Skin epidermis (tissue), 12 donors: ENCODE data around the gene KCNC3.

ENCODE experiments used
- H3K27ac ChIP-seq, 21 experiments: fragments of 200-600 bp; sonication (generic) in 11 of 21; one replicate each; pipeline ENCODE4 v1.5.0; 2020; ENCODE audit warnings: mild to moderate bottlenecking in 3 of 21, inconsistent platforms in 2 of 21, moderate library complexity in 2 of 21
- H3K4me3 ChIP-seq, 7 experiments: fragments of 200-600 bp; sonication (generic) in 2 of 7; one replicate each; pipeline ENCODE4 v1.5.0; 2020; ENCODE audit warnings: inconsistent platforms in 2 of 7, mild to moderate bottlenecking in 2 of 7, moderate library complexity in 1 of 7

The KCNC3 gene

GRCh38 chr19:50315773-50316448 lies 13.3 kb downstream of the KCNC3 start:
- Histone ChIP-seq H3K4me3 (no peak overlapping the region), H3K27ac (no peak overlapping the region)

DNA sequence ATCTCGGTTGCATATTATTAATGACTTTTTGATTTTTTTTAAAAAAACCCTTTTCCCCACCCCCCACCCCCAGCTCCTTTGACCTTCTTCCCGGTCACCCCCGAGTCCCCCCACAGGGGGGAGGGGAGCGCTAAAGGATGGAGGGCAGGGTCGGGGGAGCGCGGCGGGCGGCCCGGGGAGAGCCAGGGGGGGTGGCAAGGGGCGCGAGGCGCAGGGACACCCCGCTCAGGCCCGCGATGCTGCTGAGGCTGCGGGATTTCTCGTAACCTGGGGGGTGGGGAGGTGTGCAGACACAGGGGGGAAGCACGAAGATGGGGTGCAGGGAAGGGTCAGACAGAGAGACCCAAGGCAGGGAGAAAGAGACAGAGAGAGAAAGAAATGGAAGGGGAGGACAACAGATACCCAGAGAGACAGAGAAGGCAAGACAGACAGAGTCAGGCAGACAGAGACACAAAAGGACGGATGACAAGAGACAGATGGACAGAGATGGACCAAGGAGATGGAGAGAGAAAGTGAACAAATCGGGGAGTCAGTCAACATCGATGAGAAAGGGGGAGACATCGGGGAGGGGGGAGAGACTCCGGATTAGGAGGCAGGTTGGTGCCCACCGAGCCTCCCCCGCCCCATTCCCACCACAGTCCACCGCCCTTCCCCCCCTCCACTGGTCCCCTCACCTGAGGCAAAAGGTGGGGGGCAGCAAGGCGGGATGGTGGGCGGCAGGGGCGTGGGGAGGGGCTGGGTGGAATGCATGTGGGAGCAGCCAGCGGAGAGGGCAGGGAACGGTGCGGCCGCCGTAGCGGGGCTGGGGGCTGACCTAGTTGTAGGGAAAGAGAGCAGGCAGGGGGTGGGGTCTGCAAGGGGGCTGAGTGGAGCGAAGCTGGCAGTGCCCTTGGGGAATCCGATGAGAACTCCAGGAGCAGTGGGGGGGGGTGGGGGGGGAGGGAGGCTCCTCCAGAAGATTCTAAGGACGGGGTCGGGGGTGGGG lies 14.2 kb downstream of the KCNC3 start:
- no peak overlapping the region for H3K27ac ChIP-seq
- H3K4me3 ChIP-seq: no peak overlapping the region

- Histone ChIP-seq H3K27ac (no peak overlapping the region), H3K4me3 (no peak overlapping the region)
These were observed 15.2 kb downstream of the KCNC3 start for GRCh38 chr19:50313812-50314536.

DNA sequence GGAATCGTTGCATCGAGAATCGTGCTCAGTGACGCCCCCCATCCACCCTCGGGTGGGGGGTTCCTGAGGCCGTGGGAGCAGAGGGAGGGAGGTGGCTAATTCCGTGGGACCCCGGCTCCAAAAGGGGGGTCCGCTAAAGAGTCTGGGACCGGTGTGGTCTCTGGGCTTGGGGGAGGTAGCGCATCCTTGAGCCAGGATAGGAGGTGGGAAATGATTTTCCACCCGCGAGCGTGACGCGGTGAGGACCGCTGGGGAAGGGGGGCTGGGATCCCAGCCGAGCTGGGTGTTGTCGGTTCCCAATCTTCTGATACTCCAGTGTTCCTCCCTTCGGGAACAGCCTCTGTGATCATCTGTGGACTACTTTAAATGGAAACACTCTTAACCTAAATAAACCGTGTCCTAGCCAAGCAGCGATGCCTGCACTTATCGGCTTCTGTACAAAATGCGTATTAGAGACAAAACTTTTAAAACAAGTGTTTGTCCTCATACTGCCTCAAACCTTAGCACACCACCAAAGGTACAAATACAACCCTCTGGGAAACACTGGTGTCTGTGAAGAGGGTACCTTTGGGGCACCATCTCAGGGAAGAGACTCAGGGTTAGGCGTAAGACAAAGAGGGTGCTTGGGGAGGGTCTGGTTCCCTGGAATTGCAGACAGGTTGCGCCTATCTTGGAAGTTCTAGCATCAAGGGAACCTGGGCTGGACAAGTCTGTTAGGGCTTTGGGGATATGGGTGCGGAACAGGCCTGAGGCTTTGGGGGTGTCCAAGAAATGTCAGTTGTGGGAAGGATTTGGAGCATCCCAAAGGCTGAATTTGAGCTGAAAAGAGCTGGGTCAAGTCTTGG lies 16.0 kb downstream of the KCNC3 start:
- no peak overlapping the region for H3K4me3 ChIP-seq

GRCh38 chr19:50311723-50312635 lies 17.2 kb downstream of the KCNC3 start:
- H3K4me3 ChIP-seq: no peak overlapping the region
- H3K27ac ChIP-seq: no peak overlapping the region

More for the DNA sequence above, 16.0 kb downstream of the KCNC3 start:
- no peak overlapping the region for H3K27ac ChIP-seq

- no peak overlapping the region for H3K27ac ChIP-seq
These were observed 18.3 kb downstream of the KCNC3 start for GRCh38 chr19:50310759-50311465.

DNA sequence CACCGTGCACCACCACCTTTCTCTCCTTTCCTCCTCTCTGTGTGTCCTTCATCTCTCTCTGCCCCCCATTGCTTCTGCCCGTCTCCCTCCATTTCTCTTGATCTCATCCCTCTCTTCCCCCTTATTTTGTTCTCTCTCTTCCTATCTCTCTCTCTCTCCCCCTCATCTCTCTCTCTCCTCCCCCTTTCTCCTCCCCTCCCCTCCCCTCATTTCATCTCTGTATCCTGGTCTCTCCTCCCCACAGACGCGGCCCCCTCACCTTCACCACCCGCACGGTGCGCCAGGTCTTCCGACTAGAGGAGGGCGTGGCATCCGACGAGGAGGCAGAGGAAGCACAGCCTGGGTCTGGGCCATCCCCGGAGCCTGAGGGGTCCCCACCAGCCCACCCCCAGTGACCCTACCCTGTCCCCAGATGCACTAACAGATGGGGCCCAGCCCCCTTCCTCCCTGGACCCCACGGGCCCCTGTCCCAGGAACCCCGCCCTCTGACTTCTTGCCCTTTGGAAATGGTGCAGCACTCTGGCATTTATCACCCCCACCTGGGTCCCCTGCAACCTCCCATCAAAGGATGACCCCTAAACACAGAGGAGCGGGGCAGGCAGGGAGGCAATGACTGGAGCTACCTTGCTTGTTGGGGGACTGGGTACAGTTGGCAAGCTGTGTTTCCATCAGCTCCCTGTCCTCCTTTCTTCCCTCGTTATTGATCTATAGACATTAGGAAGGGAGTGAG lies 19.6 kb downstream of the KCNC3 start:
- Histone ChIP-seq H3K27ac (no peak overlapping the region), H3K4me3 (no peak overlapping the region)

More at GRCh38 chr19:50310759-50311465, 18.3 kb downstream of the KCNC3 start:
- H3K4me3 ChIP-seq: no peak overlapping the region

DNA sequence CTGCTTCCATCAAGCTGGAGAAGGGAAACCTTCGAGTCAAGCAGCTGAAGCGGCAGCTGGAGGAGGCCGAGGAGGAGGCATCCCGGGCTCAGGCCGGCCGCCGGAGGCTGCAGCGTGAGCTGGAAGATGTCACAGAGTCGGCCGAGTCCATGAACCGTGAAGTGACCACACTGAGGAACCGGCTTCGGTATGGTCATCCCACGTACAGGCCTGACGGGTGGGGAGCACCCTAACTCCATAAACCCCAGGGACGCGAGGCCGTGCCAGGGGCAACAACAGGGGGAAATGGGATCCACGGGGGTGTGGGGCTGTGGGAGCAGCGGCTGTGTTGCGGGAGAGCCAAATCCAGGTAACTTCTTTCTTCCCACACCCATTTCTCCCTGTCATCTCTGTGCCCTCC lies 20.2 kb downstream of the KCNC3 start:
- Histone ChIP-seq H3K27ac (no peak overlapping the region), H3K4me3 (no peak overlapping the region)

DNA sequence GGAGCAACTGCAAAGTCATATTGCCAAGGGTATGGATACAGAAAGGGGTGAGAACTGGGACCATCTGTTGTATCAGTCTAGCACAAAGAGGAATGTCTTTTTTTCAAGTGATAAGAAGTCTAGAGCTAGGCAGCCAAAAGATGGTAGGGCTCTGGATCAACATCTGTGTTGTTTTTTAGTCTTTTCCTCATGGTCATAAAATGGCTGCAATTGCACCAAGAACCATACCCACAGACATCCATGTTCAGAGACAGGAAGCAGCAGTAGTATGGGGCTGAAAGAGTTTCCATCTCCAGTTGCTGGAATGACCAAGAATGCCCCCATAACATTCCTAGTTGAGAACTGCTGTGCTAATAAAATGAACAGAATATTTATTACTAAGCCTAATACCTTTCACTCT lies 25.6 kb downstream of the KCNC3 start:
- no peak overlapping the region for H3K4me3 ChIP-seq
- no peak overlapping the region for H3K27ac ChIP-seq

DNA sequence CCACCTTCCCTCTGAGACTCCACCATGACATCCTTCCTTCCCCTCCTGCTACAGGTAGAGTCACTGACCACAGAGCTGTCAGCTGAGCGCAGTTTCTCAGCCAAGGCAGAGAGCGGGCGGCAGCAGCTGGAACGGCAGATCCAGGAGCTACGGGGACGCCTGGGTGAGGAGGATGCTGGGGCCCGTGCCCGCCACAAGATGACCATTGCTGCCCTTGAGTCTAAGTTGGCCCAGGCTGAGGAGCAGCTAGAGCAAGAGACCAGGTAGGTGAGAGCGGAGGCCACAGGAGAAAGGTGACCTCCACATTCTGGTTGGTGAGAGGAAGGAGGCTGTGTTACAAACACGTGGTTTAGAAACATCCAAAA lies 27.6 kb downstream of the KCNC3 start:
- Histone ChIP-seq H3K4me3 (no peak overlapping the region), H3K27ac (no peak overlapping the region)

DNA sequence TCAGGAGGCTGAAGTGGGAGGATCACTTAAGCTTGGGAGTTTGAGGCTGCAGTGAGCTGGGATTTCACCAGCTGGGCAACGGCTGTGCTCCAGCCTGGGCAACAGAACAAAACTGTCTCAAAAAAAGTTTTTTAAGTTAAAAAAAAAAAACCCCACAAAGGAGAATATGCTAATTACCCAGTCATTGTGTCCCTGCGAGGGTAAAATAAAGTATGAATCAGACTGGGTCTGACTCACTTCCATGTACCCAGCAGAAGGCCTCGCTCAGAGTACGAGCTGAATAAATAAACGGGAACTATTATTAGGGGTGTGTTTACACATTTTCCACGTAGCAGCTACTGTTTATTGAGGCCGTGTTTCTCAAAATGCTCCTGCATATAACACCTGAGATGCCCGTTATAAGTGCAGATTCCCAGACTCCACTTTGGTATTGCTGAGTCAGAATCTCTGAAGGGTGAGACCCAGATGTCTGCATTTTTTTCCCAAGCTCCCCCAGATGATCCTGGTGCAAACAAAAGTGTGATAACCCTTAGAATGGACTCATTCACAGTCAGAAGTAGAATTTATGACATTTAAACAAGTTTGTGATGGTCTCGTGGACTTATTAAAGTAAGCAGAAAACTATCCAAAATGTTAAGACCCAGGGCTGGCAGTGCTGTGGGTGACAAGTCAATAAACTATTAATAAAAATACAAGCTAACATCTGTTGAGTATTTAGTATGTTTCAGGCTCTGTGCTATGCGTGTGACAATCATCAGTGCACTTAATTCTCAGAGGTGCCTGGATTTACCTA lies 28.2 kb downstream of the KCNC3 start:
- no peak overlapping the region for H3K27ac ChIP-seq
- no peak overlapping the region for H3K4me3 ChIP-seq

- Histone ChIP-seq H3K4me3 (no peak overlapping the region), H3K27ac (no peak overlapping the region)
These were observed 29.1 kb downstream of the KCNC3 start for GRCh38 chr19:50300051-50300450.

DNA sequence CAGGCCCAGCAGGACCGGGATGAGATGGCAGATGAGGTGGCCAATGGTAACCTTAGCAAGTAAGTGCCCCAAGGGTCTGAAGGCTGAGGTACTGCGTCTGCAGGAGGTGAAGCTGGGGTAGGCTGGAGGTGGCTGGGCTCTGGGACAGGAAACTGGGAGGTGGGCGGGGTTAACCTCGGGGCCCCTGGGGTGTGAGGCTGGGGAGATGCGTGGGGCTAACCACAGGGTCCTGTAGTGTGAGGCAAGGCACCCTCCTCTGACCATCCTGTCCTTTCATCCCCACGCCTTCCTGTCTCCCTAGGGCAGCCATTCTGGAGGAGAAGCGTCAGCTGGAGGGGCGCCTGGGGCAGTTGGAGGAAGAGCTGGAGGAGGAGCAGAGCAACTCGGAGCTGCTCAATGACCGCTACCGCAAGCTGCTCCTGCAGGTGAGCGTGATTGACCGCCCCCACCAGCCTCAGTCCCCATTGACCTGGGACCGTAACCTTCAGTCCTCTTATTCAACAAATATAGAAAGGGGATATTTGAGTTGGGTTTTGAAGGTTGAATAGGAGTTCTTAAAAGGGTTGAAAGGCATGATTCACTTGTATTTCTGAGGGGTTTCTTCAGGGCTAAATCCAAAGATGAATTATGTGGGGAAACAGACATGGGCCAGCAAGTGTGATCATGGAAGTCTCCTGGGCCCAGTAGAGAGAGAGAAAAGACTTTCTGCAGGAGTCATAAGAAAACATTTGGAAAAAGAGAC lies 35.7 kb downstream of the KCNC3 start:
- H3K4me3 ChIP-seq: no peak overlapping the region
- H3K27ac ChIP-seq: no peak overlapping the region

DNA sequence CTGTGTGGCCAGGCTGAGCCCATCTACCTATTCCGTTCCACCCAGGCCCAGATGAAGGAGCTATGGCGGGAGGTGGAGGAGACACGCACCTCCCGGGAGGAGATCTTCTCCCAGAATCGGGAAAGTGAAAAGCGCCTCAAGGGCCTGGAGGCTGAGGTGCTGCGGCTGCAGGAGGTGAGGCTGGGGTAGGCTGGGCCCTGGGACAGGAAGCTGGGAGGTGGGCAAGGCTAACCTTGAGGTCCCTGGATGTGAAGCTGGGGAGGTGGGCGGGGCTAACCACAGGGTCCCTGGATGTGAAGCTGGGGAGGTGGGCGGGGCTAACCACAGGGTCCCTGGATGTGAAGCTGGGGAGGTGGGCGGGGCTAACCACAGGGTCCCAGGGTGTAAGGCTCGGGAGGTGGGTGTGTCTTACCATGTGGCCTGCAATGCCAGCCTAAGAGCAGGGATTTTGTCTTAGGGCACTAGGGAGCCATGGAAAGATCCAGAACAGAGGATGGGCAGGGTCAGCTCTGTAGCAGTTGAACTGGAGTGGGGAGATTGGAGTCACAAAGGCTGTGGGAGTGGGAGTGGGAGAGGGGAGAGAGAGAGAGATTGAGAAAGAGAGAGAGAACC lies 36.9 kb downstream of the KCNC3 start:
- Histone ChIP-seq H3K4me3 (no peak overlapping the region), H3K27ac (no peak overlapping the region)

- no peak overlapping the region for H3K27ac ChIP-seq
- no peak overlapping the region for H3K4me3 ChIP-seq
These were observed 38.4 kb downstream of the KCNC3 start for GRCh38 chr19:50290775-50291174.
